Lung (tissue), 12 donors: ENCODE data around the gene GPC5. TPM values are rescaled to one million over a fixed set of nuclear protein-coding genes. Genes with fewer than 3 reads are reported as not detected.

Experiments used
- ATAC-seq: fragments of 200-7000 bp; cut with Tn5 transposase; one replicate; pipeline ENCODE4 v1.9.1; 2020; ENCODE audit warnings: moderate number of reproducible peaks; ENCODE audit not compliant: insufficient read depth, low FRiP score
- DNase-seq, 3 donors: peaks; one replicate each; pipeline ENCODE4 v3.0.0-alpha.2; 2013 to 2017
- H3K27ac ChIP-seq, 2 donors: one replicate each; pipeline ENCODE4 v1.5.1; 2013; ENCODE audit warnings: mild to moderate bottlenecking in 2 of 2, moderate library complexity in 2 of 2, control low read depth in 1 of 2, inconsistent platforms in 1 of 2, low read depth in 1 of 2, low read length in 1 of 2
- H3K27me3 ChIP-seq, 3 donors: one replicate each; pipeline ENCODE4 v1.5.1; 2013; ENCODE audit warnings: low read length in 2 of 3; ENCODE audit not compliant: control insufficient read depth in 3 of 3, insufficient read depth in 3 of 3
- H3K36me3 ChIP-seq, 4 donors: one replicate each; pipeline ENCODE4 v1.5.1; 2013; ENCODE audit warnings: low read length in 4 of 4, mild to moderate bottlenecking in 1 of 4, moderate library complexity in 1 of 4; ENCODE audit not compliant: control insufficient read depth in 4 of 4, insufficient read depth in 4 of 4
- H3K4me1 ChIP-seq, 5 donors: one replicate each; pipeline ENCODE4 v1.5.1; 2013; ENCODE audit warnings: low read length in 5 of 5, mild to moderate bottlenecking in 2 of 5, moderate library complexity in 1 of 5; ENCODE audit not compliant: control insufficient read depth in 5 of 5, insufficient read depth in 5 of 5
- H3K4me3 ChIP-seq: one replicate; pipeline ENCODE4 v1.5.1; 2013; ENCODE audit warnings: mild to moderate bottlenecking, control low read depth, moderate library complexity
- H3K9ac ChIP-seq, 2 donors: one replicate each; pipeline ENCODE4 v1.5.1; 2013; ENCODE audit warnings: low read length in 2 of 2, control low read depth in 1 of 2; ENCODE audit not compliant: insufficient read depth in 1 of 2
- H3K9me3 ChIP-seq, 4 donors: one replicate each; pipeline ENCODE4 v1.5.1; 2013; ENCODE audit warnings: low read length in 3 of 4, mild to moderate bottlenecking in 1 of 4, moderate library complexity in 1 of 4; ENCODE audit not compliant: control insufficient read depth in 4 of 4, insufficient read depth in 3 of 4
- CTCF ChIP-seq: IDR thresholded peaks from 2 replicates; pipeline ENCODE4 v1.5.1; 2012; ENCODE audit warnings: mild to moderate bottlenecking; ENCODE audit errors: control extremely low read depth, extremely low read depth
- WGBS, 2 donors: extraction: QIAGEN DNeasy Blood & Tissue Kit; methylation state at CpG; one replicate each; pipeline ENCODE4 v1.1.7; 2013; 5-methylcytosine and 5-hydroxymethylcytosine counted together
- polyA plus RNA-seq, 2 donors: library from polyadenylated mRNA; stranded (reverse); fragments of 200-250 nt; gene quantifications; one replicate each; pipeline ENCODE4 v1.2.1, GENCODE V29; 2013
- total RNA-seq, 2 donors: library from RNA; depleted of rRNA in 1 of 2; stranded (reverse); fragments of >200 nt in 1 of 2; gene quantifications; one replicate each; pipeline ENCODE4 v1.2.1, GENCODE V29; 2014 to 2021
- donor health status: control.
- donor health status: control.
- donor health status: Bipolar disorder and iron deficiency.
- donor health status: healthy.
- donor health status: DM: yes; HTN: yes; CAD: no.

GPC5 gene
- total and polyA plus RNA-seq, 4 donors, result 0.55 to 37.3 (median 4.4) TPM

- DNase-seq (peak; percentile 17 to 49 (median 46)), ATAC-seq (no peak)
- no peak overlapping the region for H3K27ac ChIP-seq
- H3K4me1 ChIP-seq, result no peaks in the 10 kb centered on the region
- peaks cover 0 to 5% (median 0%) of the 10 kb centered on the region in 4 donors for H3K9me3 ChIP-seq
- no peak overlapping the region for H3K9ac ChIP-seq
- H3K27me3 ChIP-seq, result no peaks in the 10 kb centered on the region
- H3K4me3 ChIP-seq, result no peak overlapping the region
- H3K36me3 ChIP-seq, result no peaks in the 10 kb centered on the region
- TF ChIP-seq CTCF, result peak; percentile 9
- WGBS, 2 donors, result 64 to 75% methylated on average over 1 of the region's 1 CpG
Observed at GRCh38 chr13:92355213-92355612, 956.8 kb downstream of the GPC5 start.

GRCh38 chr13:92362717-92363116, 964.3 kb downstream of the GPC5 start:
- Histone ChIP-seq H3K27ac (no peak overlapping the region), H3K4me3 (no peak overlapping the region), H3K27me3 (no peaks in the 10 kb centered on the region), H3K4me1 (peaks cover 0 to 4% (median 0%) of the 10 kb centered on the region in 5 donors), H3K9me3 (peaks cover 0 to 5% (median 0%) of the 10 kb centered on the region in 4 donors), H3K9ac (no peak overlapping the region), H3K36me3 (no peaks in the 10 kb centered on the region)
- DNase-seq (peak; percentile 62 to 80 (median 73)), ATAC-seq (no peak)
- TF ChIP-seq CTCF, result no peak
- 29 to 46% methylated on average over 2 of the region's 2 CpGs for WGBS, 2 donors

GRCh38 chr13:92365904-92366303, 967.5 kb downstream of the GPC5 start:
- Histone ChIP-seq H3K9ac (no peak overlapping the region), H3K36me3 (no peaks in the 10 kb centered on the region), H3K27me3 (no peaks in the 10 kb centered on the region), H3K9me3 (no peaks in the 10 kb centered on the region), H3K4me1 (peaks cover 0 to 4% (median 0%) of the 10 kb centered on the region in 5 donors), H3K27ac (no peak overlapping the region), H3K4me3 (no peak overlapping the region)
- DNase-seq (no peak), ATAC-seq (no peak)
- no peak for TF ChIP-seq CTCF

- no peaks in the 10 kb centered on the region for H3K36me3 ChIP-seq
- 83 to 89% methylated on average over 1 of the region's 1 CpG for WGBS, 2 donors
- no peak overlapping the region for H3K9ac ChIP-seq
- no peak overlapping the region for H3K27ac ChIP-seq
- H3K9me3 ChIP-seq, result peaks cover 0 to 2% (median 0%) of the 10 kb centered on the region in 4 donors
- no peaks in the 10 kb centered on the region for H3K27me3 ChIP-seq
- ATAC-seq (no peak), DNase-seq (no peak)
- H3K4me1 ChIP-seq, result no peaks in the 10 kb centered on the region
- TF ChIP-seq CTCF, result no peak
- no peak overlapping the region for H3K4me3 ChIP-seq
Observed at GRCh38 chr13:92377396-92377795, 979.0 kb downstream of the GPC5 start.
